ENCODE results near the gene FAM149B1. TPM values are rescaled to one million over a fixed set of nuclear protein-coding genes. Genes with fewer than 3 reads are reported as not detected.

Gene FAM149B1
- total RNA-seq, 1 experiment from 2014 or later: 39.1 TPM

DNA sequence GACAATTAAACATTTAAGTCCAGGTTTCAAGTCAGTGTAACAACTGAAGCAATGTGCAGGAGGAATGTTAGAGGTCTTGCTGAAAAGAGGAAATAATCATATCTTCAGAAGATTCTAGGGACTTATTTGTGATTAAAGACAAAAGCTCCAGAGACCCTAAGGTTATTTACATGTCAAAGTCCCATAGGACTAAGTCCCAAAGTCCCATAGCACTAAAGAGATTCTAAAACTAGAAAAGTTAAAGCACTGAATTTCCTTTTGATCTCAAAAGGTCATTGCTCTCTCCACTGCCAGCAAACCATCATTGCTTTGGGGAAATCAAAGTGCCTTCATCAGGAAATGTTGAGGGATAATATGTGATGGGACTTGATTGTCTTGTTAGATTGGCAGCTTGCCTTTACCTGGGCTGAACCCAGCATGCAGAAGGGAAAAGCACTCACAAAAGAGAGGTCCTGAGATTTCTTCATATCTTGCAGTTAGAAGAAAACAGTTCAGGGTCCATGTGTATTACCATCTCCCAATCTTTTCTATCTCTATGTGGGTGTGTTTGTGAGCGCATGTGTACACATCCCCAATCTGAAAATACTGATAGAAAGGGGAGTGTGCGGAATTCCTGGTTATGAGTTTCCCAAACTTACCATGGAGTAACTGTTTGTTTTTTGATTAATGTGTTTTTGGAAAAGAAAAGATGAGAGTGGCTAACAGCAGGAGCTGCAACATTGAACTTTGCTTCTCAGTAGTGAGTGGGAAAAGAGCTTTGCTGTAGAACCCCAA lies 35.8 kb upstream of the FAM149B1 start:
- H3K4me2 ChIP-seq (ENCODE audit: low read length): peak overlapping the region; percentile 52
- H3K4me3 ChIP-seq (ENCODE audit: low read length): peak overlapping the region; percentile 1; the same call in 1 of the 2 replicates
- H3K9me3 ChIP-seq (ENCODE audit: low read length): no peaks in the 10 kb centered on the region
- H3K27ac ChIP-seq (ENCODE audit: low read length): peak overlapping the region; percentile 72
- intact Hi-C loops (cut with micrococcal nuclease): loop anchor here (1.0 to 2.0 kb wide), 4 partner anchors 14 to 36 kb away; partner anchors contain the start of gene P4HA1
- 0 out of 2 replicates have a peak, but pooled peaks cover 4% of the 10 kb centered on the region for H3K79me2 ChIP-seq (ENCODE audit: low read length)
- CTCF ChIA-PET: interaction anchor here (0.6 to 1.1 kb wide), 5 partner anchors 13 to 70 kb away, joined by 3 to 11 read pairs (median 3); partner anchors contain the start of gene P4HA1
- H3K9ac ChIP-seq (ENCODE audit: low read length): peak overlapping the region; percentile 23
- peak; percentile 1 for ATAC-seq
- H3K36me3 ChIP-seq (ENCODE audit: low read depth, low read length): peaks cover 67% of the 10 kb centered on the region
- no peaks in the 10 kb centered on the region for H3K27me3 ChIP-seq (ENCODE audit: low read length)
- H3K9me2 ChIP-seq (replicated peaks; ENCODE audit: low read length): no peaks in the 10 kb centered on the region
- H3K4me1 ChIP-seq (ENCODE audit: insufficient read depth, low read length): peaks cover 28% of the 10 kb centered on the region
- peak; percentile 47 for DNase-seq
- TF ChIP-seq EZH2phosphoT487 (IDR thresholded peaks at IDR 0.05; ENCODE audit: borderline replicate concordance, low read length): no peak
- TF ChIP-seq EZH2 (IDR thresholded peaks at IDR 0.05; ENCODE audit: low read length, unreplicated experiment): no peak
- TF ChIP-seq, protein P1, sequence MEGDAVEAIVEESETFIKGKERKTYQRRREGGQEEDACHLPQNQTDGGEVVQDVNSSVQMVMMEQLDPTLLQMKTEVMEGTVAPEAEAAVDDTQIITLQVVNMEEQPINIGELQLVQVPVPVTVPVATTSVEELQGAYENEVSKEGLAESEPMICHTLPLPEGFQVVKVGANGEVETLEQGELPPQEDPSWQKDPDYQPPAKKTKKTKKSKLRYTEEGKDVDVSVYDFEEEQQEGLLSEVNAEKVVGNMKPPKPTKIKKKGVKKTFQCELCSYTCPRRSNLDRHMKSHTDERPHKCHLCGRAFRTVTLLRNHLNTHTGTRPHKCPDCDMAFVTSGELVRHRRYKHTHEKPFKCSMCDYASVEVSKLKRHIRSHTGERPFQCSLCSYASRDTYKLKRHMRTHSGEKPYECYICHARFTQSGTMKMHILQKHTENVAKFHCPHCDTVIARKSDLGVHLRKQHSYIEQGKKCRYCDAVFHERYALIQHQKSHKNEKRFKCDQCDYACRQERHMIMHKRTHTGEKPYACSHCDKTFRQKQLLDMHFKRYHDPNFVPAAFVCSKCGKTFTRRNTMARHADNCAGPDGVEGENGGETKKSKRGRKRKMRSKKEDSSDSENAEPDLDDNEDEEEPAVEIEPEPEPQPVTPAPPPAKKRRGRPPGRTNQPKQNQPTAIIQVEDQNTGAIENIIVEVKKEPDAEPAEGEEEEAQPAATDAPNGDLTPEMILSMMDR (conservative IDR thresholded peaks at IDR 0.05; ENCODE audit: low read depth, low read length): no peak
- POLR2A ChIA-PET (ENCODE audit: unreplicated experiment): interaction anchor here (0.6 to 1.0 kb wide), 3 partner anchors 31 to 442 kb away, joined by 3 to 13 read pairs (median 4); partner anchors contain the start of gene P4HA1
- H4K20me1 ChIP-seq (ENCODE audit: low read length): peaks cover 18% of the 10 kb centered on the region
- TSS peak; percentile 1 for BruUV-seq (replicated peaks)
- H3F3A ChIP-seq (ENCODE audit: low read length, unreplicated experiment): peaks cover 21% of the 10 kb centered on the region
- no peak overlapping the region for H2AFZ ChIP-seq (ENCODE audit: low read length)

DNA sequence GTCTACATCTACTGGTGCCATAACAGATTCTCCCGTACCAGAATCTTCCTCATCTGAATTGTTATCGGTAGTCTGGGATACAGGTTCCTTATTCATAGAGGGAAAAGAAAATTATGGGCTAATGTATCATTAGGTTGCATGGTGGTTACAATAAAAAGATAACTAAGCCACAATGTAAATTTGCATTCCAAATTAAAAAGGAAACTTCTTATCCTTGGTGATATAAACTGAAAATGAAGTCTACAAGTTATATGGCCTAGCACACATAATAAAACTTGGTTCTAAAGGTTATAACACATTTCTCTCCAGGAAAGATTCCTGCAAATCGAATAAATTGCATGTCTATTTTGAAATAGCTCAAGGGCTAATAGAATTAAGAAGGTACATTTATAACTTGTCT lies 33.2 kb upstream of the FAM149B1 start:
- H4K20me1 ChIP-seq (ENCODE audit: low read length): peaks cover 18% of the 10 kb centered on the region
- no peak for TF ChIP-seq EZH2 (IDR thresholded peaks at IDR 0.05; ENCODE audit: low read length, unreplicated experiment)
- H3K9ac ChIP-seq (ENCODE audit: low read length): no peak overlapping the region
- CTCF ChIA-PET: interaction anchor here (1.2 kb wide), 1 partner anchor 38 kb away, joined by 7 read pairs; the partner anchor contains the start of gene P4HA1
- H2AFZ ChIP-seq (ENCODE audit: low read length): no peak overlapping the region
- intact Hi-C loops (cut with micrococcal nuclease): no loop called here
- H3K9me2 ChIP-seq (replicated peaks; ENCODE audit: low read length): no peaks in the 10 kb centered on the region
- DNase-seq: no peak
- no peak overlapping the region for H3K27ac ChIP-seq (ENCODE audit: low read length)
- ATAC-seq: no peak
- peaks cover 28% of the 10 kb centered on the region for H3K4me1 ChIP-seq (ENCODE audit: insufficient read depth, low read length)
- H3K9me3 ChIP-seq (ENCODE audit: low read length): no peaks in the 10 kb centered on the region
- H3K4me3 ChIP-seq (ENCODE audit: low read length): no peak overlapping the region
- H3K79me2 ChIP-seq (ENCODE audit: low read length): 0 out of 2 replicates have a peak, but pooled peaks cover 4% of the 10 kb centered on the region
- no peaks in the 10 kb centered on the region for H3K27me3 ChIP-seq (ENCODE audit: low read length)
- POLR2A ChIA-PET (ENCODE audit: unreplicated experiment): interaction anchor here (0.6 kb wide), 1 partner anchor 52 kb away, joined by 6 read pairs; no protein-coding TSS in a partner anchor
- H3K4me2 ChIP-seq (ENCODE audit: low read length): no peak overlapping the region
- no TSS peak for BruUV-seq (replicated peaks)
- H3F3A ChIP-seq (ENCODE audit: low read length, unreplicated experiment): peaks cover 21% of the 10 kb centered on the region
- peaks cover 70% of the 10 kb centered on the region for H3K36me3 ChIP-seq (ENCODE audit: low read depth, low read length)

DNA sequence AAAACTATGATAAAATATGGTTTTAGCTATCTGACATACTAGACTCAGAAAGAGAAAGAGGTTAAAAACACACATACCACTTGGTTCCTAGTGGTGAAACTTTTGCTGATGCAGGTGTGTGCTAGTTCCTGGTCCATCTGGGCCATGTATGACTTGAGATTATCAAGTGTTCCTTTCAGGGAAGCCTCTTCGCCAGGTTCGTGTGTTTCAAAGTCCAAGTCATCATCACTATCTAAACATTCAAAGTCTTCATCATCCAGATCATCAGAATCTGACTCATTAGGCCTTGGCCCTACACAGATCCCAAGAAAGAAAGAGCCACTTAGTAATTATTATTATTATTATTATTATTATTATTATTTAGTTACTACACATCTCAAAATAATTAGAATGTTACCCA lies 31.3 kb upstream of the FAM149B1 start:
- Histone ChIP-seq H3K9me2 (replicated peaks; ENCODE audit: low read length) (no peaks in the 10 kb centered on the region), H4K20me1 (ENCODE audit: low read length) (peaks cover 10% of the 10 kb centered on the region), H3K79me2 (ENCODE audit: low read length) (no peaks in the 10 kb centered on the region), H3F3A (ENCODE audit: low read length, unreplicated experiment) (peaks cover 11% of the 10 kb centered on the region), H3K27me3 (ENCODE audit: low read length) (no peaks in the 10 kb centered on the region), H3K4me2 (ENCODE audit: low read length) (no peak overlapping the region), H3K36me3 (ENCODE audit: low read depth, low read length) (peaks cover 76% of the 10 kb centered on the region), H3K4me3 (ENCODE audit: low read length) (no peak overlapping the region), H3K4me1 (ENCODE audit: insufficient read depth, low read length) (peaks cover 15% of the 10 kb centered on the region), H3K9me3 (ENCODE audit: low read length) (no peaks in the 10 kb centered on the region), H2AFZ (ENCODE audit: low read length) (no peak overlapping the region), H3K9ac (ENCODE audit: low read length) (no peak overlapping the region), H3K27ac (ENCODE audit: low read length) (no peak overlapping the region)
- CTCF ChIA-PET: no interaction called here
- peak; percentile 66 for ATAC-seq
- TF ChIP-seq EZH2phosphoT487 (IDR thresholded peaks at IDR 0.05; ENCODE audit: borderline replicate concordance, low read length): no peak
- TF ChIP-seq EZH2 (IDR thresholded peaks at IDR 0.05; ENCODE audit: low read length, unreplicated experiment): no peak
- TF ChIP-seq, protein P1 (conservative IDR thresholded peaks at IDR 0.05; ENCODE audit: low read depth, low read length): no peak
- BruUV-seq (replicated peaks): no TSS peak
- POLR2A ChIA-PET (ENCODE audit: unreplicated experiment): no interaction called here
- peak; percentile 76 for DNase-seq
- intact Hi-C loops (cut with micrococcal nuclease): no loop called here

Data from PC-3 (cell line).